Measurements from ENCODE around the gene NEK9.

Gene NEK9

DNA sequence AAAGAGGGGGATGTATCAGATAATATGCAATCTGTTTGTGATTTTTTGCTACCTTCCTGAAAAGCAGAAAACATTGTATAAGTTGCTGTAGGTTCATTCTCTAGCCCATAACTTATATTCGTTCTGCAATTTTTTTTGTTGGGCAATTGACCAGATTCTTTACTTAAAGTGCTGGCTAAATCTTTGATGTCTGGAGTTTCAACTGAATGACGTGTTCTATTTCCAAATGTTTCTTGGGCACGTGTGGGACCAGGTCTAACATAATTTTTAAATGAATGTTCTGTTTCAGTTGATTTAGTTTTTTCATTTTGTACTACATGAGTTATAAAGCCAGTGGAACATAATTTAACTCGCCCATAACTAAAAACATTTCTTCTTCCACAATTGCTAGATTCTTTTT is 79.3 kb downstream of the NEK9 start:
- in situ Hi-C loops (cut with MboI; ENCODE audit: low sequenced_read_pairs): no loop called here

DNA sequence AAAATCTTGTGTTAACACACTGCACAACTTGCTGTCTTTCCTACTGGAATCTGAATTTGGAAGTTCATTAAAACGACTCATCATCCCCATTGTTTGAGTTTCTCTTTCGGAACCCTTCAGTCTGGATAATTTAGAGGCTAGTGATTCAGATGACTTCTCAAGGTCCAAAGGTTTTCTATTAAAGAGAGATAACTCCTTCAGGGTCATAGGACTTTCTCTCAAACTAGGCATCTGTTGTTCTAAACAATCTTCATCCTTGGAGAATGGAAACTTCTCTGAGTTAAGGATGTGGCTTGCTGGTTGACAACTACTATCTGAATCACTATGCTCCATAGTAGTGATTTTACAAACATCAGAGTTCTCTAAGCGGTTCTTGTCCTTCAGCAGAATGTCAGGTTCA is 79.9 kb downstream of the NEK9 start:
- in situ Hi-C loops (cut with MboI; ENCODE audit: low sequenced_read_pairs): no loop called here

DNA sequence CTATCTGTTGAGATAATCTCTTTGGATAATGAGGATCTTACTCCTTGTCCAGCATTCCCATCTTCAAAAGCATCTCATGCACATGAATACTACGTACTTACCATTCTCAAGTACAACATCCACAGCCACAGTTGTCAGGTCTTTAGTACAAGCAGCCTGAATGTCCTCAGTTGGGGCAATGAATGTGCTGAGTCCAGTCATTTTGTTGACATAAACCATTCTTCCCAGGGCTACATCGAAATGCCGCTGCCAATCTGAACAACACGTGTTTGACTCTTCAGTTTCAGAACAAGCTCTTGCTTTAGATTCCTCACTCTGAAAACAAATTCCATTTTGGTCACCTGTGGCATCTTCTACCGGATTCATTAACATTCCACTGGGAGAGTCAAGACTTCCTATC is 80.6 kb downstream of the NEK9 start:
- in situ Hi-C loops (cut with MboI; ENCODE audit: low sequenced_read_pairs): no loop called here

DNA sequence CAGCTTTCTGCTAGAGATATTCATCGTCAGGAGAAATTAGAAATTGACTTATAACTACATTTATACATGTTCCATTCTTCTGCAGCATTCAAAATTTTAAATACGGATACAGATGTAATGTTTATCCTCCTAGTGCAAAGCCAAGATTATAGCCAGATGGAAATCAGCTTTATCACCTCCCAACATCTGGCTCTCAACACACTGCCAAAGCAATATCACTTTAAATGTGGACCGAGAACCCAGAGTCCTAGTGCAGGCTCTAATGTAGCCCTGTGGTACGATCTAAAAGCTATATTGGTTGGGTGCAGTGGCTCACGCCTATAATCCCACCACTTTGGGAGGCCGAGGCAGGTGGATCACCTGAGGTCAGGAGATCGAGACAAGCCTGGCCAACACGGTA is 82.1 kb downstream of the NEK9 start:
- in situ Hi-C loops (cut with MboI; ENCODE audit: low sequenced_read_pairs): no loop called here

DNA sequence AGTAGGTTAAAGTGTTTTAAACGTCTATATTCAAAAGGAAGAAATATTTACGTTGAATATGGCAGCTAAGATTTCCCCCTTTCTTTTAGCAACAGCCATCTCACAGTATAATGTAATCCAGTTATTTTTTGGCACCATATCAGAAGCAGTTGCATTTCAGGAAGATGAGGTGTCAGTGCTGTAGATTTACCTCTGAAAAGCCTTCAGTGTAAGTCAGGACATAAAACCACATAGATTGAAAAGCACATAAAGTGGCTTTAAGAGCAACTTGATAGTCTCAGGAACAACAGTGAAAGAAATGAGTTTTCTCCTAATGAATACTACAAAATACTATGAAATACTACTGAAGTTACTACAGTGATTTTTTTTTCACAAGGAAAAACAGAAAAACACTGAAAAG is 82.5 kb downstream of the NEK9 start:
- in situ Hi-C loops (cut with MboI; ENCODE audit: low sequenced_read_pairs): no loop called here

DNA sequence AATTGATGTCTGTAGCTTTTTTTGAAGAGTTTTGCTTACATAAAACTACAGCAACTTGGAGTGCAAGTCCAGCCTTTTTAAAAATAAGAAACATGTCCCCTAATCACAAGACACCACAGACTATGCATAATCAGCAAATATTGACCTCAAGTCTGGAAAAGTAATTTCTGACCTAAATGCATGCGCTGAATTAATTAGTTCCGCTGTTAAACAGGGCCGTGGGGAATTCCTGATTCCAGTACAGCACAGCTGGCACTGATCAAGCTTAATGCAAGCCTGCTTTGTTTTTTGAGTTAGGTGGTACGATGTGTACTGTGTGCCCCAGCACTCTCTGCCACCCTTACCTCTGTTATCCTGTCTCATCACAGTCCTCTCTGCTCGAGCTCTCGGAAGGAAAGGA is 84.8 kb downstream of the NEK9 start:
- in situ Hi-C loops (cut with MboI; ENCODE audit: low sequenced_read_pairs): no loop called here

DNA sequence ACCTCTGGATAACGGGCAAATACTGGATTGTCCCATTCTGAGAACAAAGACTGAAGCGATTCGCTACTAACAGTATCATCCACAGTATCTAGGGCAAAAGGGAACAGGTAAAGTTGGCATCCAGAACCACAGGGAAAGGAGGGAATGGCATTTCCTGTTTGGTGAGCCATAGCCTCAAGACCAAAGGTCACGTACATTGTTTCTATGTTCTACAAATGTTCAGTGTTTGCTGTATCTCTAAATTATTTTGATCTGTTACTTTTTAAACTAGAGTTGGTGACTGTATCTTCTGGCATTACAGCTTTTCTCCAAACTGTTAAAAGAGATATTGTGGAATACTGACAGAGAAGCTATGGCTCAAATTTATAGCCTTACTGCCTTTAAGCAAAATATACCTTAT is 85.2 kb downstream of the NEK9 start:
- in situ Hi-C loops (cut with MboI; ENCODE audit: low sequenced_read_pairs): no loop called here

DNA sequence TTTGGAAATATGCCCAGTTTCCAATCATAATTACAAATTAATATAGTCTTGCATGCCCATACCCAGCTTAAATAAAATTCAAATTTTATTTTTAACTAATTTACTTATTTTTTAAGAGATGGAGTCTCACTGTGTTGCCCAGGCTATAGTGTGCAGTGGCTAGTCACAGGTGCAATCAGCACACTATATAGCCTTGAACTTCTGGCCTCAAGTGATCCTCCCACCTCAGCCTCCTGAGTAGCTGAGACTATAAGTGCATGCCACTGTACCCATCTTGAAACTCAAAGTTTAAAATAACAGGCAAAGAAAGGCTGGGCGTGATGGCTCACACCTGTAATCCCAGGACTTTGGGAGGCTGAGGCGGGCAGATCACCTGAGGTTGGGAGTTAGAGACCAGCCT is 85.9 kb downstream of the NEK9 start:
- in situ Hi-C loops (cut with MboI; ENCODE audit: low sequenced_read_pairs): no loop called here

DNA sequence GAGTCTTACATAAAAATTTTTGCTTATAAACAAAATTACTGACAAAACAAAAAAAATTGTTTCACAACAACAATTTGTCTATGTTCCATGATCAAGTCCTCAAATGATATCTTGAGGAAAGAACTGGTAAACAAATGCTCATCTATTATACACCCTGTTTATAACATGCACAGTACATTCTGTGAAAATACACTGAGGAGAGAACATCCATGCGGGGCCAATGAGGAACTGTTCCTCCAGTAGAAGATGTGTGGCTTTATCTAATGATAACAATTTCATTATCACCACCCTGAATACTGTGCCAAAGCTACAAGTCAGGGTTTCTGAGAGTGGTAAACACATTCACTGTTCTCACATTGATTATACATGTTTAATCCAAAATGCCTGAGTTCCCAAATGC is 86.3 kb downstream of the NEK9 start:
- in situ Hi-C loops (cut with MboI; ENCODE audit: low sequenced_read_pairs): no loop called here

DNA sequence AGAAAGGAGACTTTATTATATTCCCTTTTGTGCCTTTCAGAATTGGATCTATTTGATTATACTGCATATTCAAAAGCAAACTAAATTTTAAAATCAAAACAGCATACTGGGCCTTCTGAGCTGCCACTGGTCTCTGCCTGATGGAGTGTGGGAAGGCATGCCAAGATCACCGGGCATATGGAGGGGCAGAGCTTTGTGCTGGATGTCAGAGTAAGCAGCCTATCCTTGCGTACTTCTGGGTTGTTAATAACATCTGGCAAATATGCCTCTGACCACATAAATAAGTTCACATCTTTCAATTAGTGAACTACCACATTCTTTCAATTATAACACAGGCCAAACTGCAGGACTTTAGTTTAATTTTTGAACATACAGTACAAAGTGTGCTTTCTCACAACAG is 93.9 kb downstream of the NEK9 start:
- in situ Hi-C loops (cut with MboI; ENCODE audit: low sequenced_read_pairs): no loop called here

DNA sequence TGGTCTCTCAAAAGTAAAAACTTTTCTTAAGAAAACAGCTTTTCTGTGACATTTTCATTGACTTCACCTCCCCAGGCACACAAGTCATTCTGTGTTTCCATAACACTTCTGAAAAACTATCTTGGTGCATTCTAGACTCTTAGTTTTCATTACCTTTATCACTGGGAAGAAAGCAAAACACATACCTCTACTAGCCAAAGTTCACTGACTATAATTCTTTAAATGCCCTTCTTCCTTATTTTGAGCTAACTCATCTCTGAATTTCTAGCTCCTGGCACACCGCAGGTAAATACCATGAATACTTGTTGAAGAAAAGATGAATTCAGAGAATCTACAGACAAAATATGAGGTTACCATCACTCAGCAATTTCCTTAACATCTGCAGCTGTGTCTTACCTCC is 96.7 kb downstream of the NEK9 start:
- in situ Hi-C loops (cut with MboI; ENCODE audit: low sequenced_read_pairs): no loop called here
